Forelimb muscle (tissue), 1 donor: ENCODE results near the gene UNC5B. TPM values are rescaled to one million over a fixed set of nuclear protein-coding genes. Genes with fewer than 3 reads are reported as not detected.

Experiments
- DNase-seq: peaks from one replicate; pipeline ENCODE4 v3.0.0-alpha.2; 2013; ENCODE audit warnings: low read depth
- polyA plus RNA-seq: library from polyadenylated mRNA; unstranded; fragments of 120-200 nt; gene quantifications from one replicate; pipeline ENCODE4 v1.2.1, GENCODE V29; 2013; ENCODE audit not compliant: insufficient read length

UNC5B gene
- polyA plus RNA-seq, 1 donor = 11.1 TPM

- DNase-seq = no peak
These were observed 130.4 kb downstream of the UNC5B start for GRCh38 chr10:71342573-71343391.

- DNase-seq = no peak
These were observed 131.0 kb downstream of the UNC5B start for GRCh38 chr10:71343392-71343773.

GRCh38 chr10:71344154-71344925 is 132.0 kb downstream of the UNC5B start:
- no peak for DNase-seq

GRCh38 chr10:71344993-71345480 is 132.7 kb downstream of the UNC5B start:
- no peak for DNase-seq

GRCh38 chr10:71345694-71346093 is 133.3 kb downstream of the UNC5B start:
- no peak for DNase-seq

GRCh38 chr10:71346731-71347130 is 134.4 kb downstream of the UNC5B start:
- no peak for DNase-seq

- DNase-seq = no peak
These were observed 135.4 kb downstream of the UNC5B start for GRCh38 chr10:71347587-71348395.

- no peak for DNase-seq
These were observed 136.5 kb downstream of the UNC5B start for GRCh38 chr10:71348850-71349249.

- no peak for DNase-seq
These were observed 137.0 kb downstream of the UNC5B start for GRCh38 chr10:71349406-71349805.

GRCh38 chr10:71351087-71351486 is 138.7 kb downstream of the UNC5B start:
- DNase-seq = no peak

- DNase-seq = no peak
These were observed 139.4 kb downstream of the UNC5B start for GRCh38 chr10:71351628-71352319.

Other genes with a start within 250 kb of the UNC5B start
- gene SLC29A3, start 106.7 kb downstream of the UNC5B start, polyA plus RNA-seq = 3.7 TPM
- 4.1 TPM for gene CDH23, start 184.3 kb downstream of the UNC5B start, polyA plus RNA-seq